ENCODE data around the gene GRIN3B.

The GRIN3B gene

GRCh38 chr19:1042689-1043511, 42.7 kb downstream of the GRIN3B start:
- H3K27me3 ChIP-seq (ENCODE audit: insufficient read depth, low read depth) = no peaks in the 10 kb centered on the region
- TF ChIP-seq, protein P1, sequence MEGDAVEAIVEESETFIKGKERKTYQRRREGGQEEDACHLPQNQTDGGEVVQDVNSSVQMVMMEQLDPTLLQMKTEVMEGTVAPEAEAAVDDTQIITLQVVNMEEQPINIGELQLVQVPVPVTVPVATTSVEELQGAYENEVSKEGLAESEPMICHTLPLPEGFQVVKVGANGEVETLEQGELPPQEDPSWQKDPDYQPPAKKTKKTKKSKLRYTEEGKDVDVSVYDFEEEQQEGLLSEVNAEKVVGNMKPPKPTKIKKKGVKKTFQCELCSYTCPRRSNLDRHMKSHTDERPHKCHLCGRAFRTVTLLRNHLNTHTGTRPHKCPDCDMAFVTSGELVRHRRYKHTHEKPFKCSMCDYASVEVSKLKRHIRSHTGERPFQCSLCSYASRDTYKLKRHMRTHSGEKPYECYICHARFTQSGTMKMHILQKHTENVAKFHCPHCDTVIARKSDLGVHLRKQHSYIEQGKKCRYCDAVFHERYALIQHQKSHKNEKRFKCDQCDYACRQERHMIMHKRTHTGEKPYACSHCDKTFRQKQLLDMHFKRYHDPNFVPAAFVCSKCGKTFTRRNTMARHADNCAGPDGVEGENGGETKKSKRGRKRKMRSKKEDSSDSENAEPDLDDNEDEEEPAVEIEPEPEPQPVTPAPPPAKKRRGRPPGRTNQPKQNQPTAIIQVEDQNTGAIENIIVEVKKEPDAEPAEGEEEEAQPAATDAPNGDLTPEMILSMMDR (conservative IDR thresholded peaks at IDR 0.05; ENCODE audit: low read depth, low read length) = no peak
- H3K4me3 ChIP-seq (IDR thresholded peaks at IDR 0.05; ENCODE audit: insufficient read depth, low read depth, low read length) = no peak overlapping the region
- no peak overlapping the region for H3K4me2 ChIP-seq
- no peak overlapping the region for H3K27ac ChIP-seq
- H2AFZ ChIP-seq (ENCODE audit: low read depth) = no peak overlapping the region
- H3K36me3 ChIP-seq (ENCODE audit: insufficient read depth) = no peaks in the 10 kb centered on the region
- H3K9ac ChIP-seq = no peak overlapping the region
- H4K20me1 ChIP-seq (ENCODE audit: insufficient read depth) = no peaks in the 10 kb centered on the region
- H3K79me2 ChIP-seq (ENCODE audit: insufficient read depth, low read depth) = no peaks in the 10 kb centered on the region
- peaks cover 18% of the 10 kb centered on the region for H3K4me1 ChIP-seq (ENCODE audit: low read depth, poor library complexity, severe bottlenecking)

DNA sequence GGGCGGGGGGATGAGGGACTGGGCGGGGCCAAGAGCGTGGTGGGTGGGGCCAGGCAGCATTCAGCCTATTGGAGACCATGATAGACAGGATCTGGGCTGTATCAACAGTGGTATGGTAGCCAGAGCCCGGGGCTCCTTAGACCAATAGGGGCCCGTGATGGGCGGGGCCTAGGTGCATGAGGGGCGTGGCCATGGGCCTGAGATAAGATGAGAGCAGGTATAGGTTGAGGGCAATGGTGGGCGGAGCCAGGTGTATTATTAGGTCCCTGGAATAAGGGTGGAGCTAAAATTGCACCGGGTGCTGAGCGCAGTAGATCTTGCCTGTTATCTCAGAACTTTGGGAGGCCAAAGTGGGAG, 45.0 kb downstream of the GRIN3B start:
- H3K4me3 ChIP-seq (IDR thresholded peaks at IDR 0.05; ENCODE audit: insufficient read depth, low read depth, low read length) = no peak overlapping the region
- TF ChIP-seq, protein P1 (conservative IDR thresholded peaks at IDR 0.05; ENCODE audit: low read depth, low read length) = no peak
- no peaks in the 10 kb centered on the region for H4K20me1 ChIP-seq (ENCODE audit: insufficient read depth)
- no peaks in the 10 kb centered on the region for H3K36me3 ChIP-seq (ENCODE audit: insufficient read depth)
- H3K27me3 ChIP-seq (ENCODE audit: insufficient read depth, low read depth) = no peaks in the 10 kb centered on the region
- H3K9ac ChIP-seq = no peak overlapping the region
- H3K4me2 ChIP-seq = no peak overlapping the region
- no peaks in the 10 kb centered on the region for H3K4me1 ChIP-seq (ENCODE audit: low read depth, poor library complexity, severe bottlenecking)
- no peak overlapping the region for H3K27ac ChIP-seq
- no peaks in the 10 kb centered on the region for H3K79me2 ChIP-seq (ENCODE audit: insufficient read depth, low read depth)
- H2AFZ ChIP-seq (ENCODE audit: low read depth) = no peak overlapping the region

GRCh38 chr19:1046117-1046626, 46.0 kb downstream of the GRIN3B start:
- Histone ChIP-seq H3K9ac (no peak overlapping the region), H3K79me2 (ENCODE audit: insufficient read depth, low read depth) (no peaks in the 10 kb centered on the region), H4K20me1 (ENCODE audit: insufficient read depth) (no peaks in the 10 kb centered on the region), H3K36me3 (ENCODE audit: insufficient read depth) (no peaks in the 10 kb centered on the region), H3K4me1 (ENCODE audit: low read depth, poor library complexity, severe bottlenecking) (no peaks in the 10 kb centered on the region), H3K4me2 (no peak overlapping the region), H3K27me3 (ENCODE audit: insufficient read depth, low read depth) (no peaks in the 10 kb centered on the region), H2AFZ (ENCODE audit: low read depth) (no peak overlapping the region), H3K27ac (no peak overlapping the region), H3K4me3 (IDR thresholded peaks at IDR 0.05; ENCODE audit: insufficient read depth, low read depth, low read length) (no peak overlapping the region)
- TF ChIP-seq, protein P1 (conservative IDR thresholded peaks at IDR 0.05; ENCODE audit: low read depth, low read length) = no peak

- Histone ChIP-seq H3K4me3 (IDR thresholded peaks at IDR 0.05; ENCODE audit: insufficient read depth, low read depth, low read length) (no peak overlapping the region), H3K9ac (no peak overlapping the region), H2AFZ (ENCODE audit: low read depth) (no peak overlapping the region), H3K36me3 (ENCODE audit: insufficient read depth) (no peaks in the 10 kb centered on the region), H3K4me1 (ENCODE audit: low read depth, poor library complexity, severe bottlenecking) (no peaks in the 10 kb centered on the region), H3K4me2 (no peak overlapping the region), H3K27me3 (ENCODE audit: insufficient read depth, low read depth) (no peaks in the 10 kb centered on the region), H3K27ac (no peak overlapping the region), H4K20me1 (ENCODE audit: insufficient read depth) (no peaks in the 10 kb centered on the region), H3K79me2 (ENCODE audit: insufficient read depth, low read depth) (no peaks in the 10 kb centered on the region)
- TF ChIP-seq, protein P1 (conservative IDR thresholded peaks at IDR 0.05; ENCODE audit: low read depth, low read length) = no peak
Observed at GRCh38 chr19:1046836-1047695, 46.8 kb downstream of the GRIN3B start.
